Activated CD4-positive, alpha-beta T cell treated with anti-CD3 and anti-CD28 coated beads, Interleukin-2, amount 50 U/mL, for 24 hours (primary cell): ENCODE results near the gene MTG1.
"Not testable (repeated sequence)": the region's sequence is repeated elsewhere in the genome, so short reads cannot be mapped to it uniquely, and the experiment has no call there.

Experiments
- DNase-seq, 2 donors: peaks; one replicate each; pipeline ENCODE4 v3.0.0-alpha.2; 2020; ENCODE audit warnings: low read depth in 1 of 2, low spot score in 1 of 2

The MTG1 gene

DNA sequence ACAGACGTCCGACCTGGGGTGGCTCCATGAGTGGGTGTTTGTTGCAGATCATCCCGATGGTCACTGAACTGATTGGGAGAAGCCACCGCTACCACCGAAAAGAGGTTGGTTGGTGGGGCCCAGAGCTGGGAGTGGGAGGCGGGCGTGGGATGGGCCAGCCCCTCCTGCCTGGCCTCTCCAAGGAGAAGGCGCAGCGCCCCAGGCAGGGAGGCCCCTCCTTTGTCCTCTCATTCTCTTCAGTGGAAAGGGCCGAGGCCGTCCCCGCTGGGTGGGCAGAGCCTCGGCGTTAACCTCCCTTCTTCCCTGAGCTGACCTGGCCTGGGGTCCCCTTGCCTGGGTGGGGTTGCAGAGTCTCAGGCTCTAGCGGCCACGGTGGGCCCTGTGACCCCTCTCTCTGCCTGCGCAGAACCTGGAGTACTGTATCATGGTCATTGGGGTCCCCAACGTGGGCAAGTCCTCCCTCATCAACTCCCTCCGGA is 5.2 kb downstream of the MTG1 start:
- no peak for DNase-seq

DNA sequence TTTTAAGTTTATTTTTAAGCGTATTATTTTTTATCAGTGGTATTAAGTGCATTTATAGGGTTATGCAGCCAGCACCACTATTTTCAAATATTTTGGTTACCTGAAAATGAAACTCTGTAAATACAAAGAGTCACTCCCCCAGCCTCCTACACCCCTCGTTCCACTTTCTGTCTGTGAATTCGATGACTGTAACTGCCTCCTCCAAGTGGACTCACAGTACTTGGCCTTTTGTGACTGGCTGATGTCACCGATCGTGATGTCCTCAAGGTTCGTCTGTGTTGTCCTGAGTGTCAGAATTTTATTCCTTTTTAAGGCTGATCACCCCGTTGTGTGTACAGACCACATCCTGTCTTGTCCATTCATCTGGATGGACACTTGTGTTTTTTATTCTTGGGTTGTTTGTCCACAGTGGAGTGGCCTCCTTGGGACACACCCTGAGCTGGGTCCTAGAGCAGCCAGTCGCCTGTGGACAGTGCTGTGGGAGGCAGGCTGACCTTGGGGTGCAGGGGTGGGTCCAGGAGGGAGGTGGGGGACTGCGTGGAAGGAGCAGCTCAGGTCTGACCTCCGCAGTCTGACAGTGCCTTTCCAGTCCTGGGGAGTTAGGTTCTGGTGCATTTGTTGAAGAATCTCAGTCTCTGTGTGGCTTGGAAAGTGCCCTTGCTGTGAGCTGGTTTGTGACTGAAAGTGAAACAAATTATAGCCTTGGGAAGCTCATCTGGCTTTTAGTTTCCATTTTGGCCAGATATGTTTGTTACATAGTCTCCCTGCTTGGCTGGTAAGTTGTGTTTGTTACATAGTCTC is 6.9 kb downstream of the MTG1 start:
- no peak for DNase-seq

DNA sequence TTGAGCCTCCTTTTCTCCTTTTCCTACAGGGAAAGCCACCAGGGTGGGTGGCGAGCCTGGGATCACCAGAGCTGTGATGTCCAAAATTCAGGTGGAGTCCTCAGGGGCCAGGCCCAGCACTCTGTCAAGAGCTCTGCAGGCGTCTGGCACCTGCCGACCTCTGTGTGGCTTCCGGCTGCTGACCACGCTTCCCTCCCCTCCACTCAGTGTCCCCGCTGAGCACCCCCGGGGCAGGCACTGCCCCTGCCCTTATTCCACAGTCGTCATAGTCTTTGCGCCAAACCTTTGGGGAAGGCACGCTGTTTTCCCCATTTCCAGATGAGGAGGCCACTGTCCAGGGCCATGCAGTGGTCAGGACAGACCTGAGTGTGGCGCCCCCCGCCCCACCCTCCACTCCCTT is 7.5 kb downstream of the MTG1 start:
- DNase-seq: no peak

DNA sequence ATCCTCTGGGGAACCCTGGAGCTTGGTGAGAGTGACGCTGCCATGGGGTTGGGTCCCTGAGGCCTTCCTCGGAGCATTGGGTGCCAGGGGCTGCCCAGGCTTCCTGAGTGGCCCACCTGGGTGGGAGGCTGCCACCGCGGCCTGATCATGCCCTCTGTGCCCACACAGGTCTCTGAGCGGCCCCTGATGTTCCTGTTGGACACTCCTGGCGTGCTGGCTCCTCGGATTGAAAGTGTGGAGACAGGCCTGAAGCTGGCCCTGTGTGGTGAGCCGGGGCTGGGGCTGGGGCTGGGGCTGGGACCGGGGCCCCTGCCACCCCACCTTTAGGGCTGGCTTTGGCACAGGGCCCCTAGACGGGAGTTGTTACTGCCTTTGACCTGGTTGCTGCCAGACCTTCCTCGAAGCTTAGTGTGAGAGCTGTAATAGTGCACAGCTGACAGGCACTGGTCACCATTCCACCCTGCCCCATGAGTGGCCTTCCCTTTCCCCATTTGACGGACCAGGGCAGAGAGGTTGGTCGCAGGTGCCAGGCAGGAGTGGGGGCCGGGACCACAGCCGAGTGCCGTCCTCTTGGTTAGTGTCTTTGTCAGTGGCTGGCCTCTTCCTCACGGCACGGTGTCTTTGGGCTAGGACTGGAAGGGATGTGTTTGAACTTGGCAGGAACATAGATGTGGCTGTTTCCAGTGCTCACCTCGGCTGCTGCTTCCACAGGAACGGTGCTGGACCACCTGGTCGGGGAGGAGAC is 8.2 kb downstream of the MTG1 start:
- no peak for DNase-seq

DNA sequence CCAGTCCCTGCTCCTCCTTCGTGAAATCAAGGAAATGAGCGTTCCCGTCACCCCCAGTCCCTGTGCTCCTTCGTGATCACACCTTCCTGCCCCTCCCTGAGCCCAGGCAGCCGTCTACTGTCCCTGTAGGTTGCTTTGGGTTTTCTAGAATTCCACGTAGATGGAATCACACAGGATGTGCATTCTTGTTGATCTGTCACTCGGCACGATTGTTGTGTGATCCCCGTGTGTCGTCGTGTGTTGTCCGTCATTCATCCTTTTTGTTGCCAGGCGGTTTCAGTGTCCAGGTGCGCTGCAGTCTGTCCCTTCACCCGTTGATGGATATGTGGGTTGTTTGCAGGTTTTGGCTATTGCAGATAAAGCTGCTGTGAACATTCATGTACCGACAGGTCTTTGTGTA is 9.4 kb downstream of the MTG1 start:
- no peak for DNase-seq

DNA sequence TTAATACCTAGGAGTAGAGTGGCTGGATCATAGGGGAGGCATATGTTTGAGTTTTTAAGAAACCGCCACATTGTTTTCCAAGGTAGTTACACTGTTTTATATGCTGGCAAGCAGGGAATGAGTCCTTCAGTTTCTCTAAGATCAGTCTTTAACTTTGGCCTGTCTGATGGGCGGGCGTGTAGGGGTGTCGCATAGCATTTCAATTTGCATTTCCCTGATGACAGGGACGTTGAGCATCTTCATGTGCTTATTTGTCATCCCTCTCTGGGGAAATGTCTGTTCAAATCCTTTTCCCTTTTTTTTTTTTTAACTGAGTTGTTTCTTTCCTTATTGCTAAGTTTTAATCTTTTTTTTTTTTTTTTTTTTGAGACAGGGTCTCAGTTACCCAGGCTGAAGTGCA is 9.8 kb downstream of the MTG1 start:
- no peak for DNase-seq

DNA sequence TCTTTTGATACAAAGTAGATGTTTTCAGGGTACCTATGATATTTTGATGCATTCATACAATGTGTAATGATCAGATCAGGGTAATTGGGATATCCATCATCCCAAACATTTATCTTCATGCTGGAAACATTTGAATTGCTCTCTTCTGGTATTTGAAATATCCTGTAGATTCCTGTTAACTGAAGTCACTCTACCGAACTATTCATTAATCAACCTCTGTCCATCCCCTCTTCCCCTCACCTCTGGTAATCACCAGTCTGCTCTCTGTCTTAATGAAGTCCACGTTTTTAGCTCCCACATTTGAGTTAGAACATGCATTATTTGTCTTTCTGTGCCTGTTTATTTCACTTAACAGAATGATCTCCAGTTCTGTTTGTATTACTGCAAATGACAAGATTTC is 11.3 kb downstream of the MTG1 start:
- no peak for DNase-seq

DNA sequence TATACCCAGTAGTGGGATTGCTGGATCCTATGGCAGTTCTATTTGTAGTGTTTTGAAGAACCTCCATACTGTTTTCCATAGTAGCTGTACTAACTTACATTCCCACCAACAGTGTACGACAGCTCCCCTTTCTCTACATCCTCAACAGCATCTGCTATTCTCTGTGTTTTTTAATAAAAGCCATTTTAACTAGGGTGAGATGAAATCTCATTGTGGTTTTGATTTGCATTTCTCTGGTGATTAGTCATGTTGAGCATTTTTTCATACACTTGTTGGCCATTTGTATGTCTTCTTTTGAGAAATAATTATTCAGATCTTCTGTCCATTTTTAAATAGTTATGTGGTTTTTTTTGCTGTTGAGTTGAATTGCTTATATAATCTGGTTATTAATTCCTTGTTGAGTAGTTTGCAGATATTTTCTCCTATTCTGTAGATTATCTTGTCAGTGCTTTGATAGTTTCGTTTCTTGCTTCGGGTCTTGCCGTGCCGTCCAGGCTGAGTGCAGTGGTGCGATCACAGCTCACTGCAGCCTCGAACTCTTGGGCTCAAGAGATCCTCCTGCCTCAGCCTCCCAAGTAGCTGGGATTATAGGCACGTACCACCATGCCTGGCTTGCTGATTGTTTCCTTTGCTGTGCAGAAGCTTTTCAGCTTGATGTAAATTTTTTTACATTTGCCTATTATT is 12.0 kb downstream of the MTG1 start:
- no peak for DNase-seq

DNA sequence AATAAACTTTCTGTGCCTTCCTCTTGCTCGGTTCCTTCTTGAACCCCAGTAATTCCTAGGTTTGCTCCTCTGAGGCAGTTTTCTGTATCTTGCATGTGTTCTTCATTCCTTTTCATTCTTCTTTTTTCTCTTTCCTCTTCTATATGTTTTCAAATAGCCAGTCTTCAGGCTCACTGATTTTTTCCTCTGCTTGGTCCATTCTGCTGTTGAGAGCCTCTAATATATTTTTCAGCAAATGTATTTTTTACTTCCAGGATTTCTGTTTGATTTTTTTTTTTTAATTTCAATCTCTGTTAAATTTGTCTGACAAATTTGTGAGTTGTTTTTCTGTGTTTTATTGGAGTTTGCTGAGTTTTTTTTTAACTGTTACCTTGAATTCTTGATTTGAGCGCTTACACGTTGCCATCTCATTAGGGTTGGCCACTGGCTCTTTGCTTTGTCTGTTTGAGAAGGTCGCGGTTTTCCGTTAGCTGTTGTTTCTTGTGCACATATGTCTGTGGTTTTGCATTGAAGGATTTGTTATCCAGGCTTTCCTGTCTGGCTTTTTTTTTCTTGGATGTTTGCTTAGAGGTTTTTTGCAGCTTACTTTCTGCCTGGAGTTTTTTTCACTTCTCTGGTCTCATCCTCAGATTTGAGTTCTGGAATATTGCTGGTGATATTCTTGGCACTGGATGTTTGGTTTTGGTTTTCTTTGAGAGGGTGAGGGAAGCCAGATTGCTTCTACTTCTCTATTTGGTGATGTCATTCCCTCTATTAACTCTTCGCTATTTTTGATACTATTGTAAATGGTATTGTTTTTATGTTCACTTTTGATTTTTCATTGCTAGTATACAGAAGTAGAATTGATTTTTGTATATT is 17.8 kb downstream of the MTG1 start:
- no peak for DNase-seq

DNA sequence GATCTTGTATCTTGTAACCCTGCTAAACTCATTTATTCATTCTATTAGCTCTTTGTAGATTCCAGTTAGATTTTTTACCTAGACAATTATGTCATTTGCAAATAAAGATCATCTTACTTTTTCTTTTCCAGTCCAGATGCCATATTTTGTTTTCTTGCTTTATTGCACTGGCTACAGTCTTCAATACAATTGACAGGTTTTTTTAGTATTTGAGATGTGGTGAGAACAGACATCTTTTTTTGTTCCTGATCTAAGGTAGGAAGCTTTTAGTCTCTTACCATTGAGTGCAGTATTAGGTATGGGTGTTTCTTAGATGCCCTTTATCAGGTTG is 18.4 kb downstream of the MTG1 start:
- DNase-seq: no peak

DNA sequence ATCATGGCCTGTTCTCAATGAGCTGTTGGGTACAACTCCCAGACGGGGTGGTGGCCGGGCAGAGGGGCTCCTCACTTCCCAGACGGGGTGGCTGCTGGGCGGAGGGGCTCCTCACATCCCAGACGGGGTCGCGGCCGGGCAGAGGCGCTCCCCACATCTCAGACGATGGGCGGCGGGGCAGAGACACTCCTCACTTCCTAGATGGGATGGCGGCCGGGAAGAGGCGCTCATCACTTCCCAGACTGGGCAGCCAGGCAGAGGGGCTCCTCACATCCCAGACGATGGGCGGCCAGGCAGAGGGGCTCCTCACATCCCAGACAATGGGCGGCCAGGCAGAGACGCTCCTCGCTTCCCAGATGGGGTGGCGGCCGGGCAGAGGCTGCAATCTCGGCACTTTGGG is 20.4 kb downstream of the MTG1 start:
- not testable (repeated sequence) for DNase-seq

DNA sequence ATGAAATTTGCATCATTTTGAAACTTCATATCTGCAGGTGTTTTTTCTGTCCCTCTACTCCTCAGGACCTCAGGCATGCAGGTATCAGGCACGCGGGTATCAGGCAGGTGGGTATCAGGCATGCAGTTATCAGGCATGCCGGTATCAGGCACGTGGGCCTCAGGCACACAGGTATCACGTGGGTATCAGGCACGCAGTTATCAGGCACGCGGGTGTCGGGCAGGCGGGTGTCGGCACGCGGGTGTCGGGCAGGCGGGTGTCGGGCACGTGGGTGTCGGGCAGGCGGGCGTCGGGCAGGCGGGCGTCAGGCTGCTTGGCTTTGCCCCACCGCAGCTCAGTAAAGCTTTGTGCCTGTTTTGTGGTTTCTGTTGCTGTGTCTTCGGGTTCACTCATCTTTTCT is 21.8 kb downstream of the MTG1 start:
- no peak for DNase-seq

DNA sequence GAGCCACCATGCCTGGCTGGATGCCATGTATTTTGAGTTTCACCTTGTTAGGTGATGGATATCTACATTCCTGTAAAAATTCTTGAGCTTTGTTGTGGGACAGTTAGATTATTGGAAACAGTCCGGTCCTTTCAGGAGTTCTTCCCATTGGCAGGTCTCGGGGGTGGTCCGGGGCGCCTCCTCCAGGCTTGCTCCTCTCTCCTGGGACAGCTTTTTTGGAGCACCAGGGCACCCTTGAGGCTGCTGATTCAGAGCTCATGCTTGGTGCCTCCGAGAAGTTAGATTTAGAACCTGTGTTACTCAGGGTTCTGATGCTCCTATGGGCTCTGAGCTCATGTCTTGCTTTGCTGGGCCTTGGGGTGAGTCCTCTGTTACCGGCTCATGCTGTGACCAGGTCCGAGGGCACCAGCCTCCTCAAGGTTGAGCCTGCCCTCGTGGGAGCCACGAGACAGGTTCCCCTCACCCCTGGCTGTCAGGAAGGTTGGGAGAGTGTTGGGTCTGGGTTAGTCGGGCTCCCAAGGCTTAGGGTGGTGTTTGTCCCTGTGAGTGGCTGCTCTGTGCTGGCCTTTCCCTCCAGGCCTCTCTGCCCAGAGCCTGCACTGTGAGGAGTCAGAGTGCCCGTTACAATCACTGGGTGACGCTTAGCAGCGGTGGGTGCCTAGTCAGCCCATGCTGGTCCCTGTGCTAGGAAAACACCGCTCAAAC is 24.5 kb downstream of the MTG1 start:
- no peak for DNase-seq

DNA sequence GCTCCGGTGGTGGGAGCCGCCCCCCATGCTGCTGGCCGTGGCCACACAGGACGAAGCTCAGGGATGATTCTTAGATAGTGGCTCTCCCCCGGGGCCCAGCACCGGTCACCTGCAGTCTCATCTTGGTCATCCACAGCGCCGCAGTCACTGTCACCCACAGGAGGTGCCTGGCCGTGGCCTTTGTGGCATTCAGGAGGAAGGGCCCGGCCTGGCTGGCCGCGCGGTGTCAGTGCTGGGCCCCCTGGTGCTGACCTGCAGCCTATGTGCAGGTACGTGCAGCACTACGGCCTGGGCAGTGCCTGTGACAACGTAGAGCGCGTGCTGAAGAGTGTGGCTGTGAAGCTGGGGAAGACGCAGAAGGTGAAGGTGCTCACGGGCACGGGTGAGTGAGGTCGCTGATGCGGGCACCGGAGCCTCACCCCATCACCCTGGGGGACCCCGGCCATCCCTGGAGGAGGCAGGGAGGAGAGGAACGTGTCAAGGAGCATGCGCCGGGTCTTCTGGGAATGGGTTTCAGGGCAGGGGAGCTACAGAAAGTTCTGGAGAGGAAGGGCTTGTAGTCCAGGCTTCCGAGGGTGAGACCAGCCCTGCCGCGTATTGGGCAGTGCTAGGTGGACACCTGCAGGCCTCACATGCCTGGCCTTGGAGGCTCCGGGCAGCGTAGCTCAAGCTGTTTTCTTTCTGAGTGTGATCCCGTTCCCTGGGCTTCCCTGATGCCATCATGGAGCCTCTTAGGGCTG is 25.4 kb downstream of the MTG1 start:
- no peak for DNase-seq

DNA sequence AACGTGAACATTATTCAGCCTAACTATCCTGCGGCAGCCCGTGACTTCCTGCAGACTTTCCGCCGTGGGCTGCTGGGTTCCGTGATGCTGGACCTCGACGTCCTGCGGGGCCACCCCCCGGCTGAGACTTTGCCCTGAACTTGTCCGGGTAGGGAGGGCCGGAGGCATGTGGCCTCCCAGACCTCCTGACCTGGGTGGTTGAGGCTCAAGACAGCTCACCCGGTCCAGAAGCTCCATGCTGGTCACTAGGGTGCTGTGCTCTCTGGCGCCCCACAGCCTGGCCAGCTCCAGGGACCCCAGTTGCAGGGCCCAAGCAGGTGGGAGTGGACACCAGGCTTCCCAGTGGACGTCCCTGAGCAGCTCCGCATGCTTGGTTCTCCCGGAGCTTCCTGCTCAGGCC is 26.1 kb downstream of the MTG1 start:
- DNase-seq: no peak

DNA sequence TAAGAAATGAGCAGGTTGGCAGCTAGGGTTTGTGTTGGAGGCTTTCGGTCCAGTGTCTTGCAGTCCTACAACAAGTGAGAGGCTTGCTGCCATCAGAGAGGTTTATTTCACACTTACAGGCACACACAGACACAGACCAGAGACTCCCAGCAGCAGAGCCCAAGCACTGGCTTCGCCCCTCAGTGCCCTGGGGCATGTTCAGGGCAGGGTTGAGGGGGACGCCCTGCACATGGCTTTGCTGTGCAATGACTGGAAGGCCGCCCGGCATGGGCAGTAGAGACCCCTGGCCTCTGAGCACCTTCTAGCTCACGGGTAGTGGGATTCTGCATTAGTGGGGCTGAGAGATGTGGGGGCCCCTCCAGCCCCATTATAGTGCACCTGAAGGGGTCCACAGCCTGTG is 26.6 kb downstream of the MTG1 start:
- no peak for DNase-seq

DNA sequence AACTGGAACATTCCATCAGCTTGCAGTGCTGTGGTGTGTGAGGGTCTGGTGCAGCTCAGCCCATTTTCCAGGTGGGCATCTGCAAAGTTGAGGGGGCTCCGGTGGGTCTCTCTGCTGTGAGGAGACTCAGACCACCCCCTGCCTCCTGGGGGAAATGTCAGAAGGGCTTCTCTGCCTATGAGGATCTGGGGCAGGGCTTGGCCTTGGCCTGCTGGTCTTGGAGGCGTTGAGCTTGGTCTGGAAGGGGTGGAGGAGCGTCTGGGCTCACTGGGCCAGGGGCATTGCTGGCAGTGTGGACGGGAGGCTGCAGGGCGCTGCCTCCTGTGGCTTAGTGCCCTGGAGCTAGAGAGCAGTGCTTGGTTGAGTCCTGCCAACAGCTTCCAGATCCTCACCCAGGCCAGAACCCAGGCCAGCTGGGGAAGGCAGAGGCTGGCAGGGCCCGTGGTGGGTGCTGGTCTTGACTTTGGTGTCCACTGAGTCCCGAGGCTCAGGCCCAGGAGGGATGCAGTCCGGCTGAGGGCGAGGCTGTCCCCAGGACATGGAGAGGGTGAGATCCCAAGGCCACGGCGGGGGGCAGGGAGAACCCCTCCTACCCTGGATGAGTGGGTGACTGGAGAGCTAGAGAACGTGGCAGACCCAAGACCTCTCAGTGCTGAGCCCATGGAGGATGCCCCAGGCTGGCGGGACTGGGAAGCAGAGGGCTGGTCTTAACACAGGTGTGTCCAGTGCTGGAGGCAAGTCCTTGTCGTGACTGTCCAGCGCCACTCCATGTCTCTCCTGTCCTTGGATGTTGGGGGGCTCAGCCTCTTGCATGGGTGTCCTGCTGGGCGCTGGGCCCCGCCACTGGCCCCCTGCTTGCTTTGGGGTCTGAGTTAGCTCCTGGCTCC is 27.6 kb downstream of the MTG1 start:
- DNase-seq: no peak

DNA sequence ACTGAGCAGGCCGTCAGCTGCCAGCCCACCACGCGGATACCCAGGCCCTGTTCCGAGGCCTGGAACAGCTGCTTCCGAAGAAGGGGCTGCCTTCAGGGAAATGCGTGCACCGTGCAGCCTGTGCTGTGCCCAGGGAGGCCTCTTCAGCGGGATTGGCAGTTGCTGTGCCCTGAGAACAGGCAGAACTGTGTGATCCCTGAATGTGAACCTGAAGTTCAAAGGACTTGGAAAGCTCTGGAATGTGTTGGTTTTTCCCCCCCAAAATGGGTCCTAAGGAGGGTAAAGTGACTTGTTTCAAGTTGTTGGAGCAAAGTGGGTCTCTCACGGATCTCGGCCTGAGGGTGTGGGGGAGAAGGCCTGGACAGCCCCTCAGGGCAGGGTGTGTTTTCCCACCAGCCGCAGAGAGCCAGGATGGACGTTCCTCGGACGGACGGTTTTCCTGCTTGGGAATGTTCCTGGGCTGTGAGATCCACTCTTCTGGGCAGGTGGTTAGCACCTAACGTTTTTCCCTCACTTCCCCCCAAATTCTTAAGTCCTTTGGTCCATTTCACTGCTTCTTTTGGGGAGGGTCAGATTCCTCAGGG is 28.4 kb downstream of the MTG1 start:
- no peak for DNase-seq
